GM10248 (cell line): ENCODE data around the gene LDLRAD4.

ENCODE experiments used
- CTCF ChIA-PET: fragments of 300-600 bp; sonication (Branson Sonifier 250); formaldehyde crosslinking; extraction: SDS; loops from one replicate; lab custom pipeline; 2021; ENCODE audit warnings: antibody characterized with exemption; lab: Yijun Ruan, JAX
- POLR2A ChIA-PET: fragments of 350-650 bp; sonication (Branson Sonifier 250); formaldehyde crosslinking; extraction: SDS; loops from one replicate; lab custom pipeline; 2020; ENCODE audit warnings: antibody characterized with exemption; lab: Yijun Ruan, JAX
- DNase-seq: peaks from one replicate; pipeline ENCODE4 v3.0.0; 2012; ENCODE audit errors: extremely low spot score
- TF ChIP-seq, protein P1 (sequence below): IDR thresholded peaks from 2 replicates; pipeline ENCODE4 v1.5.1; 2012; ENCODE audit warnings: mild to moderate bottlenecking, low read depth; ENCODE audit errors: extremely low read depth, missing control alignments, control extremely low read depth

Gene LDLRAD4

DNA sequence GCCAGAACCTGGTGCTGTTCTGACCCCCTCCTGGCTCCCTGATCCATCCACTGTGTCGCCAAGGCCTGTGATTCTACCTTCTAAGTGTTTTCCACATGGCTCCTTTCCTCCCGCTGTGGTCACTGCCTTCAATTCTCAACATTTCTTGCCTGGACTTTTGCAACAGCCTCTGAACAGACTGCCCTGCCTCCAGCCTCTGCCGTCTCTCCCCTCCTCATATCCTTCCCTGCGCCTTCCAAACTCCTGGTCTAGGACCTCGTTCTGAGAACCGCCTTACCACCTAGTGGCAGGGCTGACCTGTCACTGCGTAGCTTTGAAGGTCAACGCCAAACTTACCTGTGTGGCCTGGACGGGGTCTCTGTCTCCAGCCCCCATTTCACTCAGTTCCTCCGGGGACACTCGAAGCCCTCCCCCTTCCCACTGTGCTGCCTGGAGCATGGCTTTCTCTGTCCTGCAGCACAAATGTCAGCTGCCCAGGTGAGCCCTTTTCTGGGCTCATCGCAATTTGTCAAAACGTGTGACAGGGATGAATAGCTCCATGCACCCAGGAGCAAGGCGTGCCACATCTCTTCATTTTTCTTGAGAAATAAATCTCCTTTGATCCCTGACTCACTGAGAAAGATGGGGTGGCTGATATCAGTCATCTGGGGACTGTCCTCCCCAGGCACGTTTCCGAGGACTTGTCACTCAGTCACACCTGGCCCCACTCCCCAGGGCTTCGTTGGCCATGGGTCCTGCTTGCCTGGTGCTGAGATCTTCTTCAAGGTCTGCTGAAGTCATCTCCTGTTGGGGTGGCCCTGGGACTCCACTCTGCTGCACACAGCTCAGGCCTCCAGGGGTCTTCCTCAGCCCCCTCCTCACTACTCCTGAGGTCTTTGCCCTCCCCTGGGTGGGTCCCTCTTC lies 46.7 kb downstream of the LDLRAD4 start:
- DNase-seq = no peak
- ChIA-PET CTCF (no interaction called here), POLR2A (no interaction called here)
- TF ChIP-seq, protein P1, sequence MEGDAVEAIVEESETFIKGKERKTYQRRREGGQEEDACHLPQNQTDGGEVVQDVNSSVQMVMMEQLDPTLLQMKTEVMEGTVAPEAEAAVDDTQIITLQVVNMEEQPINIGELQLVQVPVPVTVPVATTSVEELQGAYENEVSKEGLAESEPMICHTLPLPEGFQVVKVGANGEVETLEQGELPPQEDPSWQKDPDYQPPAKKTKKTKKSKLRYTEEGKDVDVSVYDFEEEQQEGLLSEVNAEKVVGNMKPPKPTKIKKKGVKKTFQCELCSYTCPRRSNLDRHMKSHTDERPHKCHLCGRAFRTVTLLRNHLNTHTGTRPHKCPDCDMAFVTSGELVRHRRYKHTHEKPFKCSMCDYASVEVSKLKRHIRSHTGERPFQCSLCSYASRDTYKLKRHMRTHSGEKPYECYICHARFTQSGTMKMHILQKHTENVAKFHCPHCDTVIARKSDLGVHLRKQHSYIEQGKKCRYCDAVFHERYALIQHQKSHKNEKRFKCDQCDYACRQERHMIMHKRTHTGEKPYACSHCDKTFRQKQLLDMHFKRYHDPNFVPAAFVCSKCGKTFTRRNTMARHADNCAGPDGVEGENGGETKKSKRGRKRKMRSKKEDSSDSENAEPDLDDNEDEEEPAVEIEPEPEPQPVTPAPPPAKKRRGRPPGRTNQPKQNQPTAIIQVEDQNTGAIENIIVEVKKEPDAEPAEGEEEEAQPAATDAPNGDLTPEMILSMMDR = no peak

GRCh38 chr18:13265911-13266217 lies 47.3 kb downstream of the LDLRAD4 start:
- CTCF ChIA-PET = no interaction called here
- DNase-seq = no peak
- TF ChIP-seq, protein P1 = no peak
- POLR2A ChIA-PET = no interaction called here

- TF ChIP-seq, protein P1 = no peak
- CTCF ChIA-PET = interaction anchor here (1.0 kb wide), 1 partner anchor 175 kb away, joined by 3 read pairs; no protein-coding TSS in a partner anchor
- no peak for DNase-seq
- POLR2A ChIA-PET = no interaction called here
These were observed 47.9 kb downstream of the LDLRAD4 start for GRCh38 chr18:13266218-13267100.

DNA sequence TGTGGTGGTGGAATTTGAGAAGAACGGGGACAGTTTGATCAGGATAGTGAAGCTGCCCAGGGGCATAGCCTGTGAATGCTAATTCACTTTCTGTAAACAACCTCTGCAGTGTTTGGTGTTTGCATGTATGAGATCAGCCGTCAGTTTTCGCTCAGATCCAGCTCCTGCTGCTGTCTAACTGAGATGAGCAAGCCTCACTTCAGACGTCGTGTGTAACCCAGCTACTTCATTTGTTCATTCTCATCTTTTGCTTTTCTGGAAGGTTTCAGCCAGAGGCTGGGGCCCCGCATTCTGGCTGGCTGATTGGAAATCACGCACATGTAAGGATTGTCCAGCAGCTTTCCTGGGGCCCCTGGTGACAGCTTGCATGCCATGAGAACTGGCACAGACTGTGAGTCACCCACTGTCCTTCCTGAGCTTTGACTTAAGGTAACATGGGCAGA lies 48.9 kb downstream of the LDLRAD4 start:
- no peak for DNase-seq
- CTCF ChIA-PET = interaction anchor here (1.0 kb wide), 1 partner anchor 174 kb away, joined by 3 read pairs; no protein-coding TSS in a partner anchor
- TF ChIP-seq, protein P1 = no peak
- POLR2A ChIA-PET = no interaction called here

GRCh38 chr18:13268158-13269012 lies 49.8 kb downstream of the LDLRAD4 start:
- no peak for DNase-seq
- POLR2A ChIA-PET = no interaction called here
- CTCF ChIA-PET = no interaction called here
- TF ChIP-seq, protein P1 = no peak

- ChIA-PET CTCF (no interaction called here), POLR2A (no interaction called here)
- no peak for DNase-seq
- TF ChIP-seq, protein P1 = no peak
These were observed 50.4 kb downstream of the LDLRAD4 start for GRCh38 chr18:13269013-13269280.
